GM21526 (cell line): Measurements from ENCODE around the gene ASCC2.
"Not testable (repeated sequence)": the region's sequence is repeated elsewhere in the genome, so short reads cannot be mapped to it uniquely, and the experiment has no call there.

Experiments used
- ATAC-seq: cut with Tn5 transposase; IDR thresholded peaks from one replicate; pipeline ENCODE4 v1.9.1; 2021; ENCODE audit warnings: moderate library complexity; ENCODE audit not compliant: unreplicated experiment, low FRiP score

ASCC2 gene

DNA sequence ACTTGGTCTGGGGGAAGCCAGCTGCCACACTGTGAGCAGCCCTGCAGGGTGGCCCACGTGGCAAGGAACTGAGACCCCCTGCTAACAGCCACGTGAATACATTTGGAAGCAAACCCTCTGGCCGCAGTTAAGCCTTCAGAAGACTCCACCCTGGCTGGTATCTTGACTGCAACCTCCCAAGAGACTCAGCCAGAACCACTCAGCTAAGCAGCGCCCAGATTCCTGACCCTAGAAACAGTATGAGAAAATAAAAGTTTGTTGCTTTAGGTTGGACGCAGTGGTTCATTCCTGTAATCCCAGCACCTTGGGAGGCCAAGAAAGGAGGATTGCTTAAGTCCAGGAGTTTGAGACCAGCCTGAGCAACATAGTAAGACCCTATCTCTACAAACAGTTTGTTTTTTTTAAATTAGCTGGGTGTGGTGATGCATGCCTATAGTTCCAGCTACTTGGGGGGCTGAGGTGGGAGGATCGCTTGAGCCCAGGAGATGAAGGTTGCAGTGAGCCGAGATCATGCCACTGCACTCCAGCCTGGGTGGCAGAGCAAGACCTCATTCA lies 79.9 kb downstream of the ASCC2 start:
- no peak for ATAC-seq

DNA sequence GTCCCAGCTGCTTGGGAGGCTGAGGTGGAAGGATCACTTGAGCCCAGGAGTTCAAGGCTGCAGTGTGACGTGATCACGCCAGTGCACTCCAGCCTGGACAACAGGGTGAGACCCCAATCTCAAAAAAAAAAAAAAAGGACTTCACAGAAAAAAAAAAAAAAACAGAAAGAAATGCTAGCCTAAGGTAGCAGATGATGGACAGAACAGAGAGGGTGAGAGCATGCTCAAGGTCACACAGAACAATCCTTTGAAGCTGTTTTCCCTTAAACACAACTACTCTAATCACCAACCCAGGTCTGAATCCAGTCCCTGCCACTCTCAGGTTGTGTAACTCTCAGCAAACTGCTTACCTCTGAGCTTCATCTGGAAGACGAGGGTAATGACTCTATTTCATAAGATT lies 81.0 kb downstream of the ASCC2 start:
- ATAC-seq = no peak

GRCh38 chr22:29756341-29756740 lies 81.7 kb downstream of the ASCC2 start:
- no peak for ATAC-seq

GRCh38 chr22:29755889-29756288 lies 82.2 kb downstream of the ASCC2 start:
- no peak for ATAC-seq

DNA sequence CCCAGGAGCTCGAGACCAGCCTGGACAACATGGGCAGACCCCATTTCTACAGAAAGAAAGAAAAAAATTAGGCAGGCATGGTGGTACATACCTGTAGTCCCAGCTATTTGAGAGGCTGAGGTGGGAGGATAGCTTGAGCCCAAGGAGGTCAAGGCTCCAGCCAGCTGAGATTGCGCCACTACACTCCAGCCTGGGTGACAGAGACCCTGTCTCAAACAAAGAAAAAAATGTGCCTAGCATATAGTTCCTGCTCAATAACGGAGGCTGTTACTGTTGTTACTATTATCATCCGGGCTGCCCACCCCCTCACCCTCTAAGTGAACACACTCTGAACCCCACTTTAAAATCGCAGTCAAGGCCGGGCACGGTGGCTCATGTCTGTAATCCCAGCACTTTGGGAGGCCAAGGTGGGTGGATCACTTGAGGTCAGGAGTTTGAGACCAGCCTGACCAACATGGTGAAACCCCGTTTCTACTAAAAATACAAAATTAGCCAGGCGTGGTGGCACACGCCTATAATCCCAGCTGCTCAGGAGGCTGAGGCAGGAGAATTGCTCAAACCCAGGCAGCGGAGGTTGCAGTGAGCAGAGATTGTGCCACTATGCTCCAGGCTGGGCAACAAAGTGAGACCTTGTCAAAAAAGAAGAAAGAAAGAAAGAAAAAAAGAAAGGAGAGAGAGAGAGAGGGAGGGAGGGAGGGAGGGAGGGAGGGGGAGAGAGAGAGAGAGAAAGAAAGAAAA lies 83.2 kb downstream of the ASCC2 start:
- ATAC-seq = not testable (repeated sequence)

- no peak for ATAC-seq
Measured at GRCh38 chr22:29753808-29754657, 84.0 kb downstream of the ASCC2 start.

- no peak for ATAC-seq
Measured at GRCh38 chr22:29751669-29752068, 86.4 kb downstream of the ASCC2 start.

- no peak for ATAC-seq
Measured at GRCh38 chr22:29750559-29751538, 87.2 kb downstream of the ASCC2 start.

DNA sequence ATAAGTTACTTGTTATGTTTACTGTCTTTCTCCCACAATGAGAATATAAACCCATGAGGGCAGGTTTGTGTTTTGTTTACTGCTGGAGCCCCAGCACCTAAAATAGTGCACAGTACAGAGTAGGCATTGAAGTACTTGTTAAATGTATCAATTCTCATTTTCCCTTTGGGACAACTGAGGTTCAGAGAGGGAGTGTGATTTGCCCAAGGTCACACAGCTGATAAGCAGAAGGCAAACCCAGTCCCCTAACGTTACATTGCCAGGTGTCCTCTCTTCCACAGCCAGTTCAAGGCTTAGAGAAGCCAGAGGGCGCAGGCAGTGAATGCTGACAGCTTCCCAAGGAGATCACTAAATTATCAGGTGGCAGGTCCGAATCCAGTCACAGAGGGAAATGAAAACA lies 88.0 kb downstream of the ASCC2 start:
- no peak for ATAC-seq

DNA sequence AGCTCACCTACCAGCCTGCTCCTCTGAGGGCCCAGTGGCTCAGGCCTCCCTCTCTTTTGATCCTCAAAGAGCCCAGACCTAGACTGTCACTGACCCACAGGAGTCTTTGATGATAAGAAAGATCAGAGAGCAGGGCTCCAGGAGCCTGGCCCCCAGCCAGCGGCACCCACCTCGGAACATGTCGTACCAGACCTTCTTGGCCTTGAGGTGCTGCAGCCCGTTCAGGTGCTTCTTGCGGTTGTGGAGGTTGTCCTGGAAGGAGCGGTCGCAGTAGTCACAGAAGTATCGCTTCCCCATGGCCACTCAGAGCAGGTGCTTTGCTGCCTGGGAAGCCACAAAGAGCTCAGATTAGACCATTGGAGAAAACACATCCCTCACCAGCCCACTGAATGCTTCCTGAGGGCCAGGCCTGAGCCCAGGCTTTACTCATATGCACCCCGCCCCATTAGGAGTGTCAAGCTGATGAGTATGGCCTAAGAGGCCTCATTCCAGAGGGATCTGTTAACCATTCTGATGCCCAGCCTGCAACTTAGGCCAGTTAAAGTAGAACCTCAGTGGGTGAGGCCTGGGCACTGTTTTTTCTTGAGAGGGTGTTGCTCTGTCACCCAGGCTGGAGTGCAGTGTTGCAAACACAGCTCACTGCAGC lies 89.7 kb downstream of the ASCC2 start:
- no peak for ATAC-seq

- ATAC-seq = no peak
Measured at GRCh38 chr22:29747832-29748231, 90.2 kb downstream of the ASCC2 start.

GRCh38 chr22:29744902-29745301 lies 93.2 kb downstream of the ASCC2 start:
- no peak for ATAC-seq

GRCh38 chr22:29742326-29742725 lies 95.7 kb downstream of the ASCC2 start:
- no peak for ATAC-seq

GRCh38 chr22:29741926-29742325 lies 96.1 kb downstream of the ASCC2 start:
- no peak for ATAC-seq

DNA sequence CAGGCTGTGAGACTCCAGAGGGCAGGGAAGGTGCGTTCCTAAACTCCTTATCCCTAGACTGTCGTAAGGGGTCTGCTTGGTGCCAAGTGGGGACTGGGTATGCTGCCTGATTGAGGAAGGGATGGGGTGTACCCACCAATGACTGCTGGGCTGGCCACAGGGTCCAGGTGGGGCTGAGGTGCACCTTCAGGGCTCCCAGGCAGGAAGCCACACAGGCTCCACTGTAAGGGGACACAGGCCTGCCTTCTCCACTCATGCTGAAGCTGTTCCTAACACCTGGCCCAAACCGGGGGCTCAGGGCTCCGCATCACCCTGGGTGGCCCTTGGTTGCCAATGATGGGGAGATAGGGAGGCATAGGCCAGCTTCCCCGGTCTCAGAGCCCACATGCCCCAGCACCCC lies 97.9 kb downstream of the ASCC2 start:
- ATAC-seq = no peak

DNA sequence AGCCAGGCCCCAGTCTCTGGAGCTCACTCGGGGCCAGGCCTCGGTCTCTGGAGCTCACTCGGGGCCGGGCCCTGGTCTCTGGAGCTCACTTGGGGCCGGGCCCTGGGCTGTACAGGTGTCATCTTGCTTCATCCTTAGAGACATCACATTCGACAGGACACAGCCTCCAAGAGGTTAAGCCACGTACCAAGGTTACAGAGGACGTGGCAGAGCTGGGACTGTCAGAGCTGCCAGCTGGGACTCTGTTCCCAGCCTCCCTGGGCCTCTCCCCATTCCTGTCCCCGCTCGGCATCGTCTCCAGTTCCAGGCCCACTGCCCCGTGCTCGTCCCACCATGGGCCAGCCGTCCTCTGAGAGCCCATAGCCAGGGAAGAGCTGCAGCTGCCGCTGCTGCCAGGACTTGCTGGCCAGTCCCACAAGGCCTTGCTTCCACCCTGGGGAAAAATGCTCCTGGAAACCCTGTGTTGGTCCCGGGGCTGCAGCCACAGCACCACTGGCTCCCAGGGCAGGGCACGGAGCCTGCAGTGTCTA lies 98.7 kb downstream of the ASCC2 start:
- ATAC-seq = no peak
